Stomach smooth muscle (tissue), 2 donors: Measurements from ENCODE around the gene MOB3C.
"Not testable (repeated sequence)": the region's sequence is repeated elsewhere in the genome, so short reads cannot be mapped to it uniquely, and the experiment has no call there.

ENCODE experiments used
- H3K27ac ChIP-seq: one replicate; pipeline ENCODE4 v1.7.0; 2013; ENCODE audit warnings: mild to moderate bottlenecking, low read length, inconsistent platforms
- H3K27me3 ChIP-seq, 2 donors: one replicate each; pipeline ENCODE4 v1.7.0; 2013; ENCODE audit warnings: low read length in 2 of 2; ENCODE audit not compliant: insufficient read depth in 2 of 2, control insufficient read depth in 1 of 2
- H3K36me3 ChIP-seq, 2 donors: one replicate each; pipeline ENCODE4 v1.7.0; 2013; ENCODE audit warnings: low read length in 2 of 2; ENCODE audit not compliant: control insufficient read depth in 2 of 2, insufficient read depth in 2 of 2
- H3K4me1 ChIP-seq: one replicate; pipeline ENCODE4 v1.7.0; 2013; ENCODE audit warnings: low read length; ENCODE audit not compliant: control insufficient read depth, insufficient read depth
- H3K4me3 ChIP-seq, 2 donors: one replicate each; pipeline ENCODE4 v1.7.0; 2013; ENCODE audit warnings: low read length in 2 of 2
- H3K9ac ChIP-seq, 2 donors: one replicate each; pipeline ENCODE4 v1.7.0; 2013; ENCODE audit warnings: low read length in 2 of 2, mild to moderate bottlenecking in 1 of 2
- H3K9me3 ChIP-seq, 2 donors: one replicate each; pipeline ENCODE4 v1.7.0; 2013; ENCODE audit warnings: low read length in 2 of 2; ENCODE audit not compliant: control insufficient read depth in 2 of 2
- donor health status: healthy.
- donor health status: Pancreatic carcinoma.

MOB3C gene

GRCh38 chr1:46653405-46653958, 36.9 kb upstream of the MOB3C start:
- Histone ChIP-seq H3K4me3 (peak overlapping the region in 1 of 2 donors; percentile 41), H3K36me3 (peaks cover 31 to 37% of the 10 kb centered on the region in 2 donors), H3K4me1 (peaks cover 2% of the 10 kb centered on the region), H3K27me3 (no peaks in the 10 kb centered on the region), H3K27ac (peak overlapping the region; percentile 37), H3K9me3 (peaks cover 0 to 6% of the 10 kb centered on the region in 2 donors), H3K9ac (peak overlapping the region; percentile 22 to 52)

GRCh38 chr1:46652321-46653100, 35.9 kb upstream of the MOB3C start:
- H3K4me1 ChIP-seq, result peaks cover 2% of the 10 kb centered on the region
- peaks cover 0 to 6% of the 10 kb centered on the region in 2 donors for H3K9me3 ChIP-seq
- peaks cover 24 to 28% of the 10 kb centered on the region in 2 donors for H3K36me3 ChIP-seq
- H3K27ac ChIP-seq, result peak overlapping the region; percentile 37
- no peak overlapping the region for H3K9ac ChIP-seq
- no peak overlapping the region for H3K4me3 ChIP-seq
- H3K27me3 ChIP-seq, result no peaks in the 10 kb centered on the region

GRCh38 chr1:46651152-46651551, 34.5 kb upstream of the MOB3C start:
- not testable (repeated sequence) for H3K4me3 ChIP-seq, H3K9me3 ChIP-seq, H3K27me3 ChIP-seq, H3K27ac ChIP-seq, H3K9ac ChIP-seq, H3K4me1 ChIP-seq
- peaks cover 31% of the 10 kb centered on the region in 2 donors for H3K36me3 ChIP-seq

- H3K27ac ChIP-seq, result no peak overlapping the region
- no peaks in the 10 kb centered on the region for H3K4me1 ChIP-seq
- peaks cover 26 to 31% of the 10 kb centered on the region in 2 donors for H3K36me3 ChIP-seq
- H3K9me3 ChIP-seq, result peaks cover 0 to 6% of the 10 kb centered on the region in 2 donors
- H3K27me3 ChIP-seq, result no peaks in the 10 kb centered on the region
- H3K4me3 ChIP-seq, result no peak overlapping the region
- H3K9ac ChIP-seq, result no peak overlapping the region
These were observed 33.9 kb upstream of the MOB3C start for GRCh38 chr1:46650491-46650890.

- H3K4me3 ChIP-seq, result no peak overlapping the region
- peaks cover 7% of the 10 kb centered on the region for H3K4me1 ChIP-seq
- H3K9ac ChIP-seq, result no peak overlapping the region
- H3K36me3 ChIP-seq, result peaks cover 25 to 28% of the 10 kb centered on the region in 2 donors
- H3K27me3 ChIP-seq, result no peaks in the 10 kb centered on the region
- H3K27ac ChIP-seq, result no peak overlapping the region
- peaks cover 0 to 6% of the 10 kb centered on the region in 2 donors for H3K9me3 ChIP-seq
These were observed 33.2 kb upstream of the MOB3C start for GRCh38 chr1:46649764-46650163.

GRCh38 chr1:46647611-46648010, 31.0 kb upstream of the MOB3C start:
- no peak overlapping the region for H3K9ac ChIP-seq
- peaks cover 0 to 6% of the 10 kb centered on the region in 2 donors for H3K9me3 ChIP-seq
- H3K4me1 ChIP-seq, result peaks cover 13% of the 10 kb centered on the region
- peaks cover 25 to 27% of the 10 kb centered on the region in 2 donors for H3K36me3 ChIP-seq
- H3K27ac ChIP-seq, result no peak overlapping the region
- no peak overlapping the region for H3K4me3 ChIP-seq
- no peaks in the 10 kb centered on the region for H3K27me3 ChIP-seq

- Histone ChIP-seq H3K4me3 (peak overlapping the region in 1 of 2 donors; percentile 28), H3K9ac (no peak overlapping the region), H3K27ac (no peak overlapping the region), H3K27me3 (no peaks in the 10 kb centered on the region), H3K36me3 (peaks cover 21% of the 10 kb centered on the region in 2 donors), H3K9me3 (peaks cover 0 to 6% of the 10 kb centered on the region in 2 donors), H3K4me1 (peaks cover 16% of the 10 kb centered on the region)
These were observed 30.2 kb upstream of the MOB3C start for GRCh38 chr1:46646844-46647243.

- no peak overlapping the region for H3K9ac ChIP-seq
- H3K36me3 ChIP-seq, result peaks cover 21% of the 10 kb centered on the region in 2 donors
- no peaks in the 10 kb centered on the region for H3K27me3 ChIP-seq
- peaks cover 16% of the 10 kb centered on the region for H3K4me1 ChIP-seq
- H3K4me3 ChIP-seq, result no peak overlapping the region
- H3K9me3 ChIP-seq, result peaks cover 0 to 6% of the 10 kb centered on the region in 2 donors
- H3K27ac ChIP-seq, result no peak overlapping the region
These were observed 29.7 kb upstream of the MOB3C start for GRCh38 chr1:46646331-46646730.

- no peak overlapping the region for H3K4me3 ChIP-seq
- peaks cover 16% of the 10 kb centered on the region for H3K4me1 ChIP-seq
- H3K9ac ChIP-seq, result no peak overlapping the region
- peaks cover 21% of the 10 kb centered on the region in 2 donors for H3K36me3 ChIP-seq
- no peak overlapping the region for H3K27ac ChIP-seq
- H3K9me3 ChIP-seq, result peaks cover 0 to 6% of the 10 kb centered on the region in 2 donors
- H3K27me3 ChIP-seq, result no peaks in the 10 kb centered on the region
These were observed 29.2 kb upstream of the MOB3C start for GRCh38 chr1:46645815-46646214.

GRCh38 chr1:46643368-46643775, 26.8 kb upstream of the MOB3C start:
- peak overlapping the region in 1 of 2 donors; percentile 3 for H3K4me3 ChIP-seq
- H3K36me3 ChIP-seq, result peaks cover 6 to 10% of the 10 kb centered on the region in 2 donors
- H3K27me3 ChIP-seq, result no peaks in the 10 kb centered on the region
- H3K27ac ChIP-seq, result peak overlapping the region; percentile 66
- H3K9me3 ChIP-seq, result no peaks in the 10 kb centered on the region
- peaks cover 16% of the 10 kb centered on the region for H3K4me1 ChIP-seq
- no peak overlapping the region for H3K9ac ChIP-seq
